IMR-90 (cell line): ENCODE measurements around the gene DNAJC3. TPM values are rescaled to one million over a fixed set of nuclear protein-coding genes. Genes with fewer than 3 reads are reported as not detected.

Experiments used
- ATAC-seq: fragments of 200-7000 bp; cut with Tn5 transposase; 2 replicates; pipeline ENCODE4 v1.9.1; 2020; ENCODE audit warnings: low read depth, mild to moderate bottlenecking, moderate library complexity
- BruUV-seq: library from RNA; stranded (reverse); fragments of 400-500 nt; replicated peaks from 2 replicates; lab custom pipeline; 2021; lab: Mats Ljungman, UMichigan
- CTCF ChIA-PET: fragments of 300-600 bp; formaldehyde crosslinking; extraction: SDS; loops from one replicate; lab custom pipeline; 2021; ENCODE audit warnings: antibody characterized with exemption; lab: Yijun Ruan, JAX
- POLR2A ChIA-PET: fragments of 300-600 bp; sonication (Branson Sonifier 250); formaldehyde crosslinking; loops from one replicate; lab custom pipeline; 2022; ENCODE audit warnings: antibody characterized with exemption; ENCODE audit not compliant: unreplicated experiment; lab: Charles Lee
- DNase-seq: peaks from one replicate; pipeline ENCODE4 v3.0.0; 2013
- H2AFZ ChIP-seq: replicated peaks from 2 replicates; pipeline ENCODE3; 2013; ENCODE audit warnings: low read length, mild to moderate bottlenecking; ENCODE audit not compliant: poor library complexity
- H2AK5ac ChIP-seq: 2 replicates; pipeline ENCODE4 v1.6.1; 2013; ENCODE audit warnings: low read depth, low read length, inconsistent platforms
- H2AK9ac ChIP-seq: replicated peaks from 2 replicates; pipeline ENCODE3; 2013; ENCODE audit warnings: mild to moderate bottlenecking, low read depth, low read length, moderate library complexity; ENCODE audit not compliant: poor library complexity
- H2BK120ac ChIP-seq: 2 replicates; pipeline ENCODE4 v1.6.1; 2013; ENCODE audit warnings: low read depth, low read length, inconsistent platforms
- H2BK15ac ChIP-seq: 3 replicates; pipeline ENCODE4 v1.6.1; 2013; ENCODE audit warnings: low read depth, low read length, inconsistent platforms
- H2BK20ac ChIP-seq: 2 replicates; pipeline ENCODE4 v1.6.1; 2013; ENCODE audit warnings: low read depth, mild to moderate bottlenecking, inconsistent platforms, low read length, moderate library complexity
- H2BK5ac ChIP-seq: 2 replicates; pipeline ENCODE4 v1.6.1; 2013; ENCODE audit warnings: mild to moderate bottlenecking, low read depth, low read length, inconsistent platforms; ENCODE audit not compliant: poor library complexity, severe bottlenecking
- H3K14ac ChIP-seq: replicated peaks from 2 replicates; pipeline ENCODE4 v1.6.1; 2013; ENCODE audit warnings: low read depth, low read length, inconsistent platforms
- H3K18ac ChIP-seq: 2 replicates; pipeline ENCODE4 v1.6.1; 2013; ENCODE audit warnings: low read depth, low read length, control low read depth
- H3K23ac ChIP-seq: 2 replicates; pipeline ENCODE4 v1.6.1; 2013; ENCODE audit warnings: low read depth, low read length, inconsistent platforms
- H3K27ac ChIP-seq: 2 replicates; pipeline ENCODE4 v1.5.1; 2013; ENCODE audit warnings: mild to moderate bottlenecking, control low read depth, low read length; ENCODE audit not compliant: insufficient read depth
- H3K27me3 ChIP-seq: 2 replicates; pipeline ENCODE4 v1.6.1; 2013; ENCODE audit warnings: low read length; ENCODE audit not compliant: control insufficient read depth, insufficient read depth
- H3K36me3 ChIP-seq: 2 replicates; pipeline ENCODE4 v1.6.1; 2013; ENCODE audit warnings: low read length, mixed read lengths; ENCODE audit not compliant: control insufficient read depth, insufficient read depth
- H3K4ac ChIP-seq: 2 replicates; pipeline ENCODE4 v1.6.1; 2013; ENCODE audit warnings: low read depth, low read length, inconsistent platforms
- H3K4me1 ChIP-seq: 2 replicates; pipeline ENCODE4 v1.6.1; 2013; ENCODE audit warnings: low read length, mixed read lengths; ENCODE audit not compliant: control insufficient read depth, insufficient read depth
- H3K4me2 ChIP-seq: 2 replicates; pipeline ENCODE4 v1.6.1; 2013; ENCODE audit warnings: low read depth, mild to moderate bottlenecking, control low read depth, low read length, moderate library complexity
- H3K4me3 ChIP-seq: 2 replicates; pipeline ENCODE4 v1.5.1; 2013; ENCODE audit warnings: low read depth, mild to moderate bottlenecking, control low read depth, low read length, moderate library complexity; ENCODE audit not compliant: insufficient read depth
- H3K56ac ChIP-seq: 2 replicates; pipeline ENCODE4 v1.6.1; 2013; ENCODE audit warnings: low read length, inconsistent platforms; ENCODE audit not compliant: insufficient read depth; ENCODE audit errors: extremely low read depth
- H3K79me1 ChIP-seq, 2 experiments: 2 replicates each; pipeline ENCODE4 v1.6.1; 2013; ENCODE audit warnings: low read length in 2 of 2, inconsistent platforms in 1 of 2, low read depth in 1 of 2
- H3K9ac ChIP-seq: 2 replicates; pipeline ENCODE4 v1.6.1; 2013; ENCODE audit warnings: low read depth, low read length, control low read depth
- H3K9me1 ChIP-seq: 2 replicates; pipeline ENCODE4 v1.6.1; 2013; ENCODE audit warnings: low read length, inconsistent platforms; ENCODE audit not compliant: insufficient read depth
- H3K9me3 ChIP-seq: 2 replicates; pipeline ENCODE4 v1.6.1; 2013; ENCODE audit warnings: low read length; ENCODE audit not compliant: control insufficient read depth, insufficient read depth
- H4K20me1 ChIP-seq: 2 replicates; pipeline ENCODE4 v1.6.1; 2013; ENCODE audit warnings: low read length, inconsistent platforms; ENCODE audit not compliant: insufficient read depth
- H4K5ac ChIP-seq: 2 replicates; pipeline ENCODE4 v1.6.1; 2013; ENCODE audit warnings: mild to moderate bottlenecking, low read depth, low read length, control low read depth
- H4K8ac ChIP-seq, 2 experiments: 2 replicates each; pipeline ENCODE4 v1.6.1; 2013; ENCODE audit warnings: low read depth in 2 of 2, low read length in 2 of 2, control low read depth in 1 of 2, inconsistent platforms in 1 of 2
- H4K91ac ChIP-seq: 2 replicates; pipeline ENCODE4 v1.6.1; 2013; ENCODE audit warnings: low read depth, low read length, inconsistent platforms; ENCODE audit not compliant: insufficient read depth
- MAFK ChIP-seq: IDR thresholded peaks from 2 replicates; pipeline ENCODE4 v1.6.1; 2012; ENCODE audit warnings: low read depth, low read length, improper control_type of control experiment
- WGBS, 2 experiments: methylation state at CpG; one replicate each; pipeline versions ENCODE4 v1.1.5 to v1.1.7; 2013; ENCODE audit warnings: missing lambda C conversion rate in 2 of 2; ENCODE audit not compliant: insufficient read length in 1 of 2; ENCODE audit errors: extremely low coverage in 2 of 2; 5-methylcytosine and 5-hydroxymethylcytosine counted together
- dilution Hi-C: fragments of 300-500 bp; cut with HindIII; formaldehyde crosslinking; loops from one replicate; pipeline ENCODE4 v1.14.3; 2018; ENCODE audit warnings: low sequenced_read_pairs; ENCODE audit not compliant: unreplicated experiment
- in situ Hi-C: fragments of 300-500 bp; cut with MboI; formaldehyde crosslinking; loops from 3 replicates; pipeline ENCODE4 v1.14.3; 2019; ENCODE audit warnings: low sequenced_read_pairs, inconsistent platforms, mixed read lengths
- intact Hi-C: fragments of 100-400 bp; cut with micrococcal nuclease; formaldehyde crosslinking; loops from 2 replicates; pipeline ENCODE4 v1.10.0; 2022
- polyA plus RNA-seq, 3 experiments: library from polyadenylated mRNA; depleted of rRNA; stranded (reverse); fragments of >200 nt; gene quantifications; 2 replicates each; pipeline ENCODE4 v1.2.3, GENCODE V29; 2012; ENCODE audit warnings: low replicate concordance in 1 of 3
- total RNA-seq: library from RNA; depleted of rRNA; stranded (reverse); fragments of >200 nt; gene quantifications from 2 replicates; pipeline ENCODE4 v1.2.3, GENCODE V29; 2012
- TF ChIP-seq, protein P1 (sequence below): fragments of 150-350 bp; IDR thresholded peaks from 2 replicates; pipeline ENCODE4 v1.6.1; 2016; ENCODE audit warnings: low read depth, mild to moderate bottlenecking, low read length, moderate library complexity, borderline replicate concordance

Gene DNAJC3
- total and polyA plus RNA-seq, 2 of the 4 experiments (the other 2 are of a cell fraction), result 10.7 to 28.5 TPM

GRCh38 chr13:95793018-95793555 is 116.1 kb downstream of the DNAJC3 start:
- H2AK5ac ChIP-seq, result no peak overlapping the region
- peaks cover 3% of the 10 kb centered on the region for H3K4me1 ChIP-seq
- no peak overlapping the region for H2BK15ac ChIP-seq
- no peak overlapping the region for H3K27ac ChIP-seq
- H3K27me3 ChIP-seq, result no peaks in the 10 kb centered on the region
- no peak for ATAC-seq
- no peak overlapping the region for H3K4me3 ChIP-seq
- no peak overlapping the region for H3K9ac ChIP-seq
- H3K4ac ChIP-seq, result no peak overlapping the region
- H3K36me3 ChIP-seq, result peaks cover 14% of the 10 kb centered on the region
- no peak overlapping the region for H3K14ac ChIP-seq
- no peak for DNase-seq
- no peak overlapping the region for H4K91ac ChIP-seq
- intact Hi-C loops, result no loop called here
- H2AFZ ChIP-seq, result no peak overlapping the region
- POLR2A ChIA-PET, result no interaction called here
- H3K4me2 ChIP-seq, result no peak overlapping the region
- WGBS, 2 experiments, result no CpG with 5 or more reads among the region's 3 CpGs
- in situ Hi-C loops, result no loop called here
- no peak overlapping the region for H3K18ac ChIP-seq
- CTCF ChIA-PET, result no interaction called here
- no peaks in the 10 kb centered on the region; a peak in 2 of 4 replicates for H3K79me1 ChIP-seq
- no peak overlapping the region for H2BK20ac ChIP-seq
- dilution Hi-C loops, result no loop called here
- H3K9me3 ChIP-seq, result no peaks in the 10 kb centered on the region
- H3K23ac ChIP-seq, result no peak overlapping the region
- H2AK9ac ChIP-seq, result no peak overlapping the region
- TF ChIP-seq, protein P1, sequence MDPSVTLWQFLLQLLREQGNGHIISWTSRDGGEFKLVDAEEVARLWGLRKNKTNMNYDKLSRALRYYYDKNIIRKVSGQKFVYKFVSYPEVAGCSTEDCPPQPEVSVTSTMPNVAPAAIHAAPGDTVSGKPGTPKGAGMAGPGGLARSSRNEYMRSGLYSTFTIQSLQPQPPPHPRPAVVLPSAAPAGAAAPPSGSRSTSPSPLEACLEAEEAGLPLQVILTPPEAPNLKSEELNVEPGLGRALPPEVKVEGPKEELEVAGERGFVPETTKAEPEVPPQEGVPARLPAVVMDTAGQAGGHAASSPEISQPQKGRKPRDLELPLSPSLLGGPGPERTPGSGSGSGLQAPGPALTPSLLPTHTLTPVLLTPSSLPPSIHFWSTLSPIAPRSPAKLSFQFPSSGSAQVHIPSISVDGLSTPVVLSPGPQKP, result no peak
- TF ChIP-seq MAFK, result peak; percentile 29; the same call in 1 of the 2 replicates
- H2BK5ac ChIP-seq, result no peak overlapping the region
- H3K56ac ChIP-seq, result no peak overlapping the region
- no peak overlapping the region for H4K8ac ChIP-seq
- no peak overlapping the region for H4K5ac ChIP-seq
- no TSS peak for BruUV-seq
- H4K20me1 ChIP-seq, result no peaks in the 10 kb centered on the region
- H2BK120ac ChIP-seq, result no peak overlapping the region
- H3K9me1 ChIP-seq, result no peaks in the 10 kb centered on the region
